GM12864 (cell line): ENCODE measurements around the gene TLR3.

Experiments
- DNase-seq: peaks from one replicate; pipeline ENCODE4 v3.0.0-alpha.2; 2011; ENCODE audit warnings: low read depth
- H3K4me3 ChIP-seq: 2 replicates; pipeline ENCODE4 v1.5.1; 2011; ENCODE audit warnings: mild to moderate bottlenecking, low read depth, low read length, control low read depth
- CTCF ChIP-seq: IDR thresholded peaks from 2 replicates; pipeline ENCODE4 v1.5.1; 2011; ENCODE audit warnings: low read depth, mild to moderate bottlenecking, moderate library complexity, low read length, control low read depth, inconsistent platforms; ENCODE audit errors: missing control alignments

The TLR3 gene

GRCh38 chr4:186068581-186069348 is at the start of gene TLR3:
TSS of gene TLR3 (plus strand) at chr4:186069156. CDS start at chr4:186076620, 7,464 bp downstream.
- TF ChIP-seq CTCF = no peak
- peak within 1 kb of the TSS; percentile 24 for H3K4me3 ChIP-seq
- no peak for DNase-seq

GRCh38 chr4:186019269-186019668 is 49.7 kb upstream of the TLR3 start:
- DNase-seq = no peak
- no peak for TF ChIP-seq CTCF
- H3K4me3 ChIP-seq = no peak overlapping the region

- no peak overlapping the region for H3K4me3 ChIP-seq
- no peak for TF ChIP-seq CTCF
- no peak for DNase-seq
Measured at GRCh38 chr4:186020106-186020792, 48.7 kb upstream of the TLR3 start.

GRCh38 chr4:186020793-186021407 is 48.1 kb upstream of the TLR3 start:
- TF ChIP-seq CTCF = no peak
- no peak for DNase-seq

GRCh38 chr4:186021461-186022167 is 47.3 kb upstream of the TLR3 start:
- no peak for DNase-seq
- TF ChIP-seq CTCF = peak; percentile 79
- H3K4me3 ChIP-seq = no peak overlapping the region

More at GRCh38 chr4:186020793-186021407, 48.1 kb upstream of the TLR3 start:
- no peak overlapping the region for H3K4me3 ChIP-seq

- no peak for TF ChIP-seq CTCF
- DNase-seq = no peak
- no peak overlapping the region for H3K4me3 ChIP-seq
Measured at GRCh38 chr4:186023975-186024374, 45.0 kb upstream of the TLR3 start.
